DMS79 treated with DMSO at 0.1 percent for 48 hours (cell line): ENCODE results near the gene ARMH3.
A peak's percentile ranks its signal among the peaks of the same experiment; 100 is the strongest.

Source experiments
- DNase-seq: peaks from one replicate; lab custom pipeline; 2025; lab: John Stamatoyannopoulos, UW

Gene ARMH3

GRCh38 chr10:101938305-101939007, 117.5 kb downstream of the ARMH3 start:
- no peak for DNase-seq

GRCh38 chr10:101935431-101935830, 120.5 kb downstream of the ARMH3 start:
- DNase-seq: no peak

- no peak for DNase-seq
Measured at GRCh38 chr10:101934686-101935305, 121.2 kb downstream of the ARMH3 start.

GRCh38 chr10:101933976-101934375, 122.0 kb downstream of the ARMH3 start:
- no peak for DNase-seq

GRCh38 chr10:101932183-101932582, 123.8 kb downstream of the ARMH3 start:
- no peak for DNase-seq

- no peak for DNase-seq
Measured at GRCh38 chr10:101925027-101925426, 130.9 kb downstream of the ARMH3 start.

- DNase-seq: no peak
Measured at GRCh38 chr10:101923256-101923655, 132.7 kb downstream of the ARMH3 start.

- DNase-seq: no peak
Measured at GRCh38 chr10:101922846-101923245, 133.1 kb downstream of the ARMH3 start.

- DNase-seq: no peak
Measured at GRCh38 chr10:101920546-101920945, 135.4 kb downstream of the ARMH3 start.

GRCh38 chr10:101919026-101919770, 136.8 kb downstream of the ARMH3 start:
- no peak for DNase-seq

GRCh38 chr10:101912561-101913179, 143.3 kb downstream of the ARMH3 start:
- DNase-seq: no peak

- no peak for DNase-seq
Measured at GRCh38 chr10:101906586-101907183, 149.3 kb downstream of the ARMH3 start.

- DNase-seq: no peak
Measured at GRCh38 chr10:101905251-101905650, 150.7 kb downstream of the ARMH3 start.

GRCh38 chr10:101903827-101904550, 152.0 kb downstream of the ARMH3 start:
- peak; percentile 70 for DNase-seq

GRCh38 chr10:101902820-101903145, 153.2 kb downstream of the ARMH3 start:
- no peak for DNase-seq

GRCh38 chr10:101902032-101902819, 153.7 kb downstream of the ARMH3 start:
- DNase-seq: peak; percentile 41

- peak; percentile 57 for DNase-seq
Measured at GRCh38 chr10:101901340-101901739, 154.6 kb downstream of the ARMH3 start.

- peak; percentile 60 for DNase-seq
Measured at GRCh38 chr10:101897633-101898032, 158.3 kb downstream of the ARMH3 start.

GRCh38 chr10:101896225-101896877, 159.6 kb downstream of the ARMH3 start:
- no peak for DNase-seq

GRCh38 chr10:101895781-101896180, 160.2 kb downstream of the ARMH3 start:
- DNase-seq: no peak
